ENCODE results near the gene TRAF3IP3.
"Not testable (repeated sequence)": the region's sequence is repeated elsewhere in the genome, so short reads cannot be mapped to it uniquely, and the experiment has no call there.

Gene TRAF3IP3

DNA sequence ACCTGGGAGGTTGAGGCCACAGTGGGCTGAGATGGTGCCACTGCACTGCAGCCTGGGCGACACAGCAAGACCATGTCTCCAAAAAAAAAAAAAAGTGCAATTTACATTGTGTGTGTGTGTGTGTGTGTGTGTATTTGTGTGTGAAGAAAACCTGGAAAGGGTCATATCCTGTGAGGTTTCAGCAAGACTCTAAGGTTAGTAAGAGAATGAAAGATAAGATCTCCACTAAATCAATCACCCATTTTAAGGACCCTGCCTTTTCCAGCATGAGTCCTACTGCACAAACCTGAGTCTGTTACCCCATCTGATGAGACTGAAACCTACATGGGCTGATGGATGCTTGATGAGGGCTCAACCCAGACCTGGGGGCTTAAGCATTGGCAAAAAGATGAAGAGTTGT is 33.4 kb downstream of the TRAF3IP3 start:
- Histone ChIP-seq H3K36me3 (no peaks in the 10 kb centered on the region; the same call in 1 of the 2 replicates), H3K27me3 (no peaks in the 10 kb centered on the region), H3K9me3 (no peaks in the 10 kb centered on the region), H3K4me1 (no peaks in the 10 kb centered on the region), H3K4me3 (ENCODE audit: low read depth, low read length) (no peak overlapping the region)
- TF ChIP-seq, protein P1, sequence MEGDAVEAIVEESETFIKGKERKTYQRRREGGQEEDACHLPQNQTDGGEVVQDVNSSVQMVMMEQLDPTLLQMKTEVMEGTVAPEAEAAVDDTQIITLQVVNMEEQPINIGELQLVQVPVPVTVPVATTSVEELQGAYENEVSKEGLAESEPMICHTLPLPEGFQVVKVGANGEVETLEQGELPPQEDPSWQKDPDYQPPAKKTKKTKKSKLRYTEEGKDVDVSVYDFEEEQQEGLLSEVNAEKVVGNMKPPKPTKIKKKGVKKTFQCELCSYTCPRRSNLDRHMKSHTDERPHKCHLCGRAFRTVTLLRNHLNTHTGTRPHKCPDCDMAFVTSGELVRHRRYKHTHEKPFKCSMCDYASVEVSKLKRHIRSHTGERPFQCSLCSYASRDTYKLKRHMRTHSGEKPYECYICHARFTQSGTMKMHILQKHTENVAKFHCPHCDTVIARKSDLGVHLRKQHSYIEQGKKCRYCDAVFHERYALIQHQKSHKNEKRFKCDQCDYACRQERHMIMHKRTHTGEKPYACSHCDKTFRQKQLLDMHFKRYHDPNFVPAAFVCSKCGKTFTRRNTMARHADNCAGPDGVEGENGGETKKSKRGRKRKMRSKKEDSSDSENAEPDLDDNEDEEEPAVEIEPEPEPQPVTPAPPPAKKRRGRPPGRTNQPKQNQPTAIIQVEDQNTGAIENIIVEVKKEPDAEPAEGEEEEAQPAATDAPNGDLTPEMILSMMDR (IDR thresholded peaks at IDR 0.05; ENCODE audit: low read depth, low read length) = no peak
- DNase-seq = no peak

DNA sequence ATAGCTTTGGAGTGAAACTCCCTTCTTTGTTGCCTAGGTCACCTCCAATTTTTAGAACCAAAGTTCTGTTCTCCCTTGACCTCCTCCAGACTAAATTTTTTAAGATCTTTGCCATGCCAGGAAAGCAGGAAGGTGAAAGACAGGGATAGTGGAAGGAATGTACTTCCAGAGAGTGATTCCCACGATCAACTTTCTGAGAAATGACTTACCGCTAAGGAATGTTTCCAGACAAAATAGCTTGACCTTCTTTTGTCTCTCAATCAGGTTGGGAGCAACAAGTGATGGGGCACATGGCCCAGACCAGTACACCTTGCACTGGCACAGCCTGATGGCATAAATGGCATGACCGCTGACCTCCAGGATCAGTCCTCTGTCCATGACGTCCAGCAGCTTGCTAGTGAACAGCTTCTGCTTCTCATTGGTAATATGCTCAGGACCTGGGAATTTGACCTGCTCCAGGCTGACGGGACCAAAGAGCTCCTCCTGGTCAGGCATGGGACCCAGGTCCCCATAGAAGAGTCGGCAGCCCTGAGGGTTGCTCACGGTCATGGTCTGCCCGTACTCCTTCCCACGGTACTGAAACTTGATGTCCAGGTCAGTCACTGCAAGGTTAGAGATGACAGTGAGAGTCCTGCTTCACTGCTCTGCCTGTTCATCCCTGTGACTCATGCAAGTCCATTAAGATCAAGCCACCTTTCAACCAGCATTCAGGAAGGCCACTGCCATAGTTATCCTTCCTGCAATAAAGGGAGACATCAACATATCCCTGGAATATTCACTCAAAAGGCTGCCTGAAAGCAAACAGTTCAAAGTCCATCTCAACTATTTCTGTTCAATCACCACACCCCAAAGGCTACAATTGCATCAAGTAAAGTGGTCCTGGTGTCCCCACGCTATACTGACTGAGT is 34.7 kb downstream of the TRAF3IP3 start:
- DNase-seq = no peak
- Histone ChIP-seq H3K9me3 (no peaks in the 10 kb centered on the region), H3K27me3 (no peaks in the 10 kb centered on the region), H3K36me3 (no peaks in the 10 kb centered on the region; the same call in 1 of the 2 replicates), H3K4me1 (no peaks in the 10 kb centered on the region), H3K4me3 (ENCODE audit: low read depth, low read length) (no peak overlapping the region)
- TF ChIP-seq, protein P1 (IDR thresholded peaks at IDR 0.05; ENCODE audit: low read depth, low read length) = no peak

DNA sequence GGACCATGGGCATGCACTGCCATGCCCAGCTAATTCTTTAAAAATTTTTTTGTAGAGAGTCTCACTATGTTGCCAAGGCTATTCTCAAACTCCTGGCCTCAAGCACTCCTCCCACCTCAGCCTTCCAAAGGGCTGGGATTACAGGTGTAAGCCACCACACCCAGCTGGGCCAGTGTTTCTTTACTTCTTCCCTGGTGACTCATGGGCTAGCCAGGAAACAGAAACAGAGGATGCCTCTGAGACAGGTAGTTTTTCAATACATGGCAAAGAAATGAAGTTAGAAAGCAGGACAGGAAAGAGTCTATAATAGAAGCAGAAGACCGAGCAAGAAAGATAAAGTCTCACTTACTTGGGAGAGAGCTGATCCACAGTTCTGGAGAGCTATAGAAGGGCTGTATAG is 36.1 kb downstream of the TRAF3IP3 start:
- Histone ChIP-seq H3K36me3 (no peaks in the 10 kb centered on the region; the same call in 1 of the 2 replicates), H3K9me3 (no peaks in the 10 kb centered on the region), H3K4me1 (no peaks in the 10 kb centered on the region), H3K27me3 (no peaks in the 10 kb centered on the region), H3K4me3 (ENCODE audit: low read depth, low read length) (no peak overlapping the region)
- DNase-seq = no peak
- TF ChIP-seq, protein P1 (IDR thresholded peaks at IDR 0.05; ENCODE audit: low read depth, low read length) = no peak

DNA sequence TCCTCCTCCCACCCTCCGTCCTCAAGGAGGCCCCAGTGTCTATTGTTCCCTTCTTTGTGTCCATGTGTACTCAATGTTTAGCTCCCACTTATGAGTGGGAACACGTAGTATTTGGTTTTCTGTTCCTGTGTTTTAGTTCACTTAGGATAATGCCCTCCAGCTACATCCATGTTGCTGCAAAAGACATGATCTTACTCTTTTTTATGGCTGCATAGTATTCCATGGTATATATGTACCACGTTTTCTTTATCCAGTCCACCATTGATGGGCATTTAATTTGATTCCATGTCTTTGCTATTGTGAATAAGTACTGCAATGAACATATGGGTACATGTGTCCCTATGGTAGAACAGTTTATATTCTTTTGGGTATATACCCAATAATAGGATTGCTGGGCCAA is 37.9 kb downstream of the TRAF3IP3 start:
- H3K27me3 ChIP-seq; H3K4me1 ChIP-seq; DNase-seq; H3K9me3 ChIP-seq; H3K4me3 ChIP-seq (ENCODE audit: low read depth, low read length); H3K36me3 ChIP-seq: not testable (repeated sequence)

DNA sequence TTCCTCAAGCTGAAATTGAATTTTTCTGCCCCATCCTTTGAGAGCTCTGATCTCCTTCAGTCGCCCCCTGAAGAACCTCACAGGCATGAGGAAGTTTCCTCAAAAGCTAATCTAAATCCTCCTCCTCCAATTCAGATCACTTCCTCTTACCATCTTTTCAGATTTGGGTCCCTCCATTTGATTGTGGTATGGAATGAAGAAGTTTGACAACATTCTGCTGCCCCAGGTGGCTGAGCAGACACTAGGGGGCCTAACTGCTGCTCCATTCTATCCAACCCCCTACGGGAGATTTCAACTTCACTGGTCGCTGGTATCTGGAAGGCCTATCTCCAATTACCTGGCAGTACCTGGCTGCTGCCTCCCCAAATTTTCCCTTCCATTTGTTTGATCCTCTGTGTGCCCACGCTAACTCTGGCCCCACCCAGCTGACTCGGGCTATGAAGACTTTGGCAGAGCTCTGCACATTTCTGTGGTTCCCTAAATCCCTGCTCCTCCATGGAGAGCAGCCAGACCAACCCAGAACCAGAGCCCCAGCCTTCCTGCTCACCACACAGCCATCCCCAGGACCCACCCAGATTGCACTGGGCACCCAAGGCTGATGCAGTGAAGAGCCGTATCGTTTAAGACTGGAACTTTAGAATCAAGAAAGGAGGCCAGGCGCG is 42.3 kb downstream of the TRAF3IP3 start:
- TF ChIP-seq, protein P1 (IDR thresholded peaks at IDR 0.05; ENCODE audit: low read depth, low read length) = peak; percentile 49
- Histone ChIP-seq H3K4me1 (peaks cover 21% of the 10 kb centered on the region), H3K27me3 (no peaks in the 10 kb centered on the region), H3K4me3 (ENCODE audit: low read depth, low read length) (no peak overlapping the region), H3K9me3 (no peaks in the 10 kb centered on the region), H3K36me3 (no peaks in the 10 kb centered on the region)
- no peak for DNase-seq

DNA sequence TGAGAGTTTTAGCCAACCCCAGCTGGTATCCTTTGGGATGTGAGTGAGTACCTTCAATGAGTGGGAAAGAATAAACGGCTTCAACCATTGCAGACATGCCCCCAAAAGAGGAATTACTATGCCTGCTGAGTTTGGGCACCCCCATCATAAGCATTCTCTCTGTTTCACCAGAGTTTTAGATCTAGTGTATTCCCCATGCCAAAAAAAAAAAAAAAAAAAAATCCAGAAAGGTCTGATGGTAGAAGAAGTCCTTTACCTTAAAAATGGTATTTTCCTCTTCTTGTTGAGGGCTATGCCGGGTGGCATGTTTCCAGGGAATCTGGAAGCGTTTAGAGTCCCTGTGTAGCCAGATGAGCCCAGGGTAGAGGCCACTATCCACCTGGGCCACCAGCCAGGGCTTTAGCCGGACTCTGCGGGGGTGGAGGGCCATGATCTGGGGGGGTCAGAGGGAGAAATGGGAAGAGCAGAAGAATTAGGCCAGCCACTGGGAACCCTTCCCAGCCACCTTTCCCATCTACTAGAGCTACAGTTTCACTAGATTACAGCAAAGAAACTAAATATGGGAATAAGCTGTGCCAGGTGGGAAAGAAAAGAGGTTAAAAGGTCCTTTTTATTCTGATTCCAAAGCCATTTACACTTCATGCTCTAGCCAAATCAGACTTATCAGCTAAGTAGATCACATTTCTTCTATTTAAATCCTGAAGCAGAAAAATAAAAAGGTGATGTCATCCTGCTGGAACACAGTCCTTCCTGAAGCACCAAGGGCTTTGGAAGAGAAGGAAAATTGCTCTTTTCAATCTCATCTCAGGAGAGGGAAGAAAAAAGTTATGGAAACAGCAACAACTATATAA is 45.4 kb downstream of the TRAF3IP3 start:
- Histone ChIP-seq H3K36me3 (no peaks in the 10 kb centered on the region), H3K27me3 (no peaks in the 10 kb centered on the region), H3K4me3 (ENCODE audit: low read depth, low read length) (peak overlapping the region; percentile 1; the same call in 1 of the 2 replicates), H3K4me1 (peaks cover 24% of the 10 kb centered on the region), H3K9me3 (no peaks in the 10 kb centered on the region)
- peak; percentile 39 for DNase-seq
- TF ChIP-seq, protein P1 (IDR thresholded peaks at IDR 0.05; ENCODE audit: low read depth, low read length) = no peak

All from BE2C (cell line).